Peyer's patch (tissue), 4 donors: ENCODE data around the gene KIRREL3. TPM values are rescaled to one million over a fixed set of nuclear protein-coding genes. Genes with fewer than 3 reads are reported as not detected.

Source experiments
- DNase-seq, 3 donors: peaks; one replicate each; pipeline ENCODE4 v3.0.0-alpha.2; 2017 to 2019
- H3K27ac ChIP-seq, 4 donors: fragments of 200-600 bp; sonication (generic); one replicate each; pipeline ENCODE4 v1.5.1; 2016 to 2019
- H3K27me3 ChIP-seq, 2 donors: fragments of 200-600 bp; sonication (generic); one replicate each; pipeline ENCODE4 v1.5.1; 2019
- H3K36me3 ChIP-seq, 3 donors: fragments of 200-600 bp; sonication (generic); one replicate each; pipeline ENCODE4 v1.5.1; 2016 to 2019
- H3K4me1 ChIP-seq, 4 donors: fragments of 200-600 bp; sonication (generic); one replicate each; pipeline ENCODE4 v1.5.1; 2016 to 2019
- H3K4me3 ChIP-seq, 4 donors: fragments of 200-600 bp; sonication (generic); 1 replicate in 3 of 4; 2 replicates in 1 of 4; pipeline ENCODE4 v1.5.1; 2016 to 2019; ENCODE audit warnings: mild to moderate bottlenecking in 1 of 4
- H3K9me3 ChIP-seq, 4 donors: fragments of 200-600 bp; sonication (generic); one replicate each; pipeline ENCODE4 v1.5.1; 2016 to 2019; ENCODE audit warnings: mild to moderate bottlenecking in 1 of 4
- CTCF ChIP-seq, 6 experiments: fragments of 450-650 bp in 4 of 6; fragments of 200-600 bp in 2 of 6; sonication (generic) in 1 of 6; IDR thresholded peaks; one replicate each; pipeline ENCODE4 v1.5.1; 2017 to 2019; ENCODE audit warnings: antibody characterized with exemption in 6 of 6, mild to moderate bottlenecking in 3 of 6, moderate library complexity in 1 of 6
- POLR2A ChIP-seq, 2 donors: fragments of 450-650 bp; IDR thresholded peaks; one replicate each; pipeline ENCODE4 v1.5.1; 2017; ENCODE audit warnings: antibody characterized with exemption in 2 of 2, mild to moderate bottlenecking in 2 of 2, moderate library complexity in 2 of 2
- total RNA-seq, 4 donors: library from RNA; depleted of rRNA; stranded (reverse); fragments of >200 nt; gene quantifications; one replicate each; pipeline ENCODE4 v1.1.0, GENCODE V29; 2016

Gene KIRREL3
- total RNA-seq, 4 donors from 2014 or later: 0.83 TPM; not detected in 3

DNA sequence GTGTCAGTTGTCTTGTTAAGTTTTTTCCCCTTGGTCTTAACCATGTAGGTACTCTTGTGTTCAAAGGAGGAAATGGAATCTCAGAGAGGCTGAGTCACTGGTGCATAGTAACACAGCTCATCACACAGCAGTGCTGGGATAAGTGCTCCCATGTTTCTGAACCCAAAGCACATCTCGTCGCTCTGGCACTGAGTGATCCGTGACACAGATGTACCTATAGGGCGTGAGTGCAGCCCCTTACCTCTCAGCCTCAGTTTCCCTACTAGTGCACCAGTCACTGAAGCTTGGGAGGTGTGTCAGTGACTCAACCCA is 411.1 kb downstream of the KIRREL3 start:
- no peak for TF ChIP-seq POLR2A (IDR thresholded peaks at IDR 0.05)
- no peak for TF ChIP-seq CTCF (IDR thresholded peaks at IDR 0.05)
- H3K4me3 ChIP-seq: no peak overlapping the region

DNA sequence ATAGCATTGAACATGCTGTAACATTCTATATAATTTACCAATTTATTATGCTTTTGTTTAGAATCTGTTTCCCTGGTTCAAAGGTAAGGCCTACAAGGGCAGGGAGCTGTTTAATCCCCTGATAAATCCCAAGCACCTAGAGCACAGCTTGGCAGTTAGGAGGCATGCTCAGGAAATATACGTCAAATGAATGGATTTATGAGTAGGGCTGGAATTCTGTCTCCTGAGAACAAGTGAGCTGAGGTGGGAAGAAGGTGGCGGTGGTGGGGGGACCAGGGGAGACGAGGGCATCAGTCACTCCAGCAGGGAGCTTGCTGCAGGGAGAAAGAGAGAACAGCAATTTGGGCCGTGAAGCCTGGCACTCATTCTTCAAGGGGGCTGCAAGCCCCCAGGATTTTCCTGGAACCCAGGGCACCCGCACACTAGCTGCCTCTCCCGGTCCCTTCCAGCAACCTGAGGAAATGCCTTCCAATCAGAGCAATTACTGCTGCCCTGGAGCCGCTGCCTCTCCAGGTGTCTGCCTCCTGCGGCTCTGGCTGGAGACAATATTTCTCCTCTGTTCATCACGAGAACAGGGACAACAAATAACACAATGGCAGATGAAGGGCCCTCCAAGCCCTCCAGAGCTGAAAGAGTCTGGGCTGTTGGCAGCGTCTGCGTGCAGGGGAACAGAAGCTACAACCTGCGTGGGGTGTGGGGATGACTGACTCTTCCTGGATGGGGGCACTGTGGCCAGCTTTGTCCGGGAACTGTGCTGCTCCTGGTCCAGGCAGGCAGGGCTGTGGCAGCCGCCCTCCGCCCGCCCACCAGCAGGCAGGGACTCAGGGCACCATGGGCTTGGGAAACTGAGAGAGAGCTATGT is 411.7 kb downstream of the KIRREL3 start:
- no peaks in the 10 kb centered on the region for H3K4me1 ChIP-seq
- no peaks in the 10 kb centered on the region for H3K27me3 ChIP-seq
- no peaks in the 10 kb centered on the region for H3K36me3 ChIP-seq
- no peak overlapping the region for H3K27ac ChIP-seq
- no peaks in the 10 kb centered on the region for H3K9me3 ChIP-seq
- TF ChIP-seq POLR2A (IDR thresholded peaks at IDR 0.05): no peak
- TF ChIP-seq CTCF (IDR thresholded peaks at IDR 0.05): no peak
- no peak for DNase-seq
- no peak overlapping the region for H3K4me3 ChIP-seq

More for the DNA sequence above, 411.1 kb downstream of the KIRREL3 start:
- Histone ChIP-seq H3K27ac (no peak overlapping the region), H3K9me3 (no peaks in the 10 kb centered on the region), H3K27me3 (no peaks in the 10 kb centered on the region), H3K36me3 (no peaks in the 10 kb centered on the region), H3K4me1 (no peaks in the 10 kb centered on the region)
- DNase-seq: no peak

- no peak overlapping the region for H3K27ac ChIP-seq
- TF ChIP-seq POLR2A (IDR thresholded peaks at IDR 0.05) (no peak), CTCF (IDR thresholded peaks at IDR 0.05) (no peak)
- H3K27me3 ChIP-seq: no peaks in the 10 kb centered on the region
- no peaks in the 10 kb centered on the region for H3K9me3 ChIP-seq
- no peaks in the 10 kb centered on the region for H3K4me1 ChIP-seq
- no peak overlapping the region for H3K4me3 ChIP-seq
- no peaks in the 10 kb centered on the region for H3K36me3 ChIP-seq
- DNase-seq: no peak
Measured at GRCh38 chr11:126587541-126587940, 413.0 kb downstream of the KIRREL3 start.

DNA sequence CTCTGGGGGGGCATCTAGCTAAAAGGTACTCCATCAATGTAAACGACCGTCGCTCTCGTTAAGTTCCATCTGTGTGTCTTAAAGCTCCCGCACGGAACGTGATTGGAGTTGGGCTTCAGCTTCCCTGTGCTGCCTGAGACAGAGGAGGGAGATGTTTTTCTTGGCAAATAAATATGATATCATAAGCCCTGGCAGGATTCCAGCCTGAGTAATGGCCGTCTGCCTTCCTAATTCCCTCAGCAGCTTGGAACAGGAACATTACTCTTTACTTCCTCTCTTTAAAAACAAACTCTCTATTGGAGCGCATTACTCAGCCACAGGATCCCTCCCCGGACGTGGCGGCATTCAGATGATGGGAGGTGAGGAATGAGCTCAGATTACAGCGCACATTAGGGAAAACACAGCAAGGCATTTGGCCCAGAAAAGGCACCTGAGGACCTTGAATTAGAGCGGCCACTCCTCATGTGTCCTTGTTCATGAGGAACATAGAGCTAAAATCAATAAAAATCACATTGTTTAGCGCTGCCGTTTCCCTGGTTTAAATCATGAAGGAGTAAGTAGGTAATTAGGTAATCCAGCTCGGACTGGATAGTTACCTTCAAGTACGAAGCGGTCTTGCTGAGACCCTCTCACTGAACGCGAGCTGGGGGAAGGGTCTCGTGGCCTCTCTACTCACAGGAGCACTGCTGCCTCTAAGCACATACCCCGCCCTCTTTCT is 414.6 kb downstream of the KIRREL3 start:
- H3K4me3 ChIP-seq: peak overlapping the region in 1 of 4 donors; percentile 19

DNA sequence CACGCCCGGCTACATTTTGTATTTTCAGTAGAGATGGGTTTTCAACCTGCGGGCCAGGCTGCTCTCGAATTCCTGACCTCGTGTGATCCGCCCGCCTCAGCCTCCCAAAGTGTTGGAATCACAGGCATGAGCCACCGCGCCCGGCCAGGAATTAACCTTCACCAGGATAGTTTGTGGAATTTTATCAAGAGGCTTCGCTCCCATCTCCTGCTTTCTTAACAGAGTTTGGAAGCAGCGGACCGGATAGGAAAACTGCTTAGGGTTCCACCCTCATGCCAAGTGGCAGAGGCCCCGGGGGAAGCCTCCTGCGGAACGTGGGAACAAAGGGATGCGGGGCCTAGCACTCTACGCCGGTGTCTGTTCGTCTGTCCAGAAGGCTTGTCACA is 415.2 kb downstream of the KIRREL3 start:
- TF ChIP-seq CTCF (IDR thresholded peaks at IDR 0.05) (no peak), POLR2A (IDR thresholded peaks at IDR 0.05) (no peak)
- Histone ChIP-seq H3K4me1 (no peaks in the 10 kb centered on the region), H3K27me3 (no peaks in the 10 kb centered on the region), H3K9me3 (no peaks in the 10 kb centered on the region), H3K36me3 (no peaks in the 10 kb centered on the region), H3K4me3 (peak overlapping the region in 1 of 4 donors; percentile 19), H3K27ac (no peak overlapping the region)
- DNase-seq: no peak

More for the DNA sequence above, 414.6 kb downstream of the KIRREL3 start:
- H3K27ac ChIP-seq: no peak overlapping the region
- no peaks in the 10 kb centered on the region for H3K36me3 ChIP-seq
- H3K4me1 ChIP-seq: no peaks in the 10 kb centered on the region
- TF ChIP-seq POLR2A (IDR thresholded peaks at IDR 0.05): no peak
- no peak for TF ChIP-seq CTCF (IDR thresholded peaks at IDR 0.05)
- no peaks in the 10 kb centered on the region for H3K9me3 ChIP-seq
- DNase-seq: peak in 1 of 3 donors; percentile 49
- H3K27me3 ChIP-seq: no peaks in the 10 kb centered on the region
